Dermis lymphatic vessel endothelial cell (primary cell): ENCODE data around the gene MAOA. TPM values are rescaled to one million over a fixed set of nuclear protein-coding genes. Genes with fewer than 3 reads are reported as not detected.

Source experiments
- total RNA-seq: library from RNA; depleted of rRNA; stranded (reverse); fragments of >200 nt; gene quantifications from 2 replicates; pipeline ENCODE4 v1.2.1, GENCODE V29; 2014

Gene MAOA
- total RNA-seq, result 114 and 136 TPM in 2 replicates

DNA sequence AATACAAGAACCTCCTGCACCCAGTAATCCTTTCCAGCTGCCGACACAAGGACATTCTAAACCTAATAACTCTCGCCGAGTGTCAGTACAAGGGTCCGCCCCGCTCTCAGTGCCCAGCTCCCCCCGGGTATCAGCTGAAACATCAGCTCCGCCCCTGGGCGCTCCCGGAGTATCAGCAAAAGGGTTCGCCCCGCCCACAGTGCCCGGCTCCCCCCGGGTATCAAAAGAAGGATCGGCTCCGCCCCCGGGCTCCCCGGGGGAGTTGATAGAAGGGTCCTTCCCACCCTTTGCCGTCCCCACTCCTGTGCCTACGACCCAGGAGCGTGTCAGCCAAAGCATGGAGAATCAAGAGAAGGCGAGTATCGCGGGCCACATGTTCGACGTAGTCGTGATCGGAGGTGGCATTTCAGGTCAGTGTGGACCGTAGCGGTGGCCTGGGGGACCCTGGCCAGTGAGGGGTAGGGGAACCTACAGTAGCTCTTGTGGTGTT is at the start of gene MAOA:
MAOA (plus strand) TSS at position 295 of the 490 bp plus-strand sequence; CDS start at position 338, 43 bp downstream.

Other genes with a start within 250 kb of the MAOA start
- gene MAOB, start 226.2 kb downstream of the MAOA start, total RNA-seq, result 0.09 TPM in 1 of 2 replicates, not detected in the other